HG02885 (cell line): ENCODE measurements around the gene AMBRA1.
"Not testable (repeated sequence)": the region's sequence is repeated elsewhere in the genome, so short reads cannot be mapped to it uniquely, and the experiment has no call there.

Experiments used
- ATAC-seq: cut with Tn5 transposase; IDR thresholded peaks from one replicate; pipeline ENCODE4 v1.9.1; 2021; ENCODE audit warnings: mild to moderate bottlenecking; ENCODE audit not compliant: unreplicated experiment, poor library complexity

AMBRA1 gene

GRCh38 chr11:46615756-46616155 lies 21.9 kb upstream of the AMBRA1 start:
- ATAC-seq, result no peak

- no peak for ATAC-seq
Observed at GRCh38 chr11:46612326-46612725, 18.5 kb upstream of the AMBRA1 start.

- ATAC-seq, result no peak
Observed at GRCh38 chr11:46611526-46612304, 17.9 kb upstream of the AMBRA1 start.

- ATAC-seq, result no peak
Observed at GRCh38 chr11:46609386-46609785, 15.6 kb upstream of the AMBRA1 start.

- ATAC-seq, result no peak
Observed at GRCh38 chr11:46607516-46607915, 13.7 kb upstream of the AMBRA1 start.

- no peak for ATAC-seq
Observed at GRCh38 chr11:46604796-46605195, 11.0 kb upstream of the AMBRA1 start.

- no peak for ATAC-seq
Observed at GRCh38 chr11:46603704-46604308, 10.0 kb upstream of the AMBRA1 start.

GRCh38 chr11:46601129-46601528 lies 7.3 kb upstream of the AMBRA1 start:
- ATAC-seq, result no peak

GRCh38 chr11:46600194-46600960 lies 6.6 kb upstream of the AMBRA1 start:
- no peak for ATAC-seq

- ATAC-seq, result no peak
Observed at GRCh38 chr11:46599340-46600193, 5.7 kb upstream of the AMBRA1 start.

GRCh38 chr11:46597609-46598219 lies 3.9 kb upstream of the AMBRA1 start:
- ATAC-seq, result no peak

GRCh38 chr11:46597155-46597554 lies 3.3 kb upstream of the AMBRA1 start:
- no peak for ATAC-seq

GRCh38 chr11:46594785-46595184 lies 962 bp upstream of the AMBRA1 start:
- ATAC-seq, result no peak

GRCh38 chr11:46594374-46594700 lies 514 bp upstream of the AMBRA1 start:
- no peak for ATAC-seq

GRCh38 chr11:46590740-46591605 lies 2.9 kb downstream of the AMBRA1 start:
- ATAC-seq, result no peak

- no peak for ATAC-seq
Observed at GRCh38 chr11:46588915-46589314, 4.9 kb downstream of the AMBRA1 start.

- ATAC-seq, result no peak
Observed at GRCh38 chr11:46588131-46588530, 5.7 kb downstream of the AMBRA1 start.

GRCh38 chr11:46583513-46583912 lies 10.3 kb downstream of the AMBRA1 start:
- not testable (repeated sequence) for ATAC-seq

GRCh38 chr11:46582588-46582987 lies 11.2 kb downstream of the AMBRA1 start:
- ATAC-seq, result no peak
